ENCODE data around the gene TNIP2.
"Not testable (repeated sequence)": the region's sequence is repeated elsewhere in the genome, so short reads cannot be mapped to it uniquely, and the experiment has no call there.

Gene TNIP2

GRCh38 chr4:2793586-2794485 lies 37.7 kb upstream of the TNIP2 start:
- peak; percentile 57 for DNase-seq

GRCh38 chr4:2792711-2793585 lies 36.8 kb upstream of the TNIP2 start, which contains the start of gene SH3BP2:
Gene SH3BP2 (plus strand): TSS chr4:2793085. CDS start chr4:2820618, 27,533 bp downstream.
- DNase-seq: peak; percentile 86

- DNase-seq: no peak
Measured at GRCh38 chr4:2792396-2792710, 36.2 kb upstream of the TNIP2 start.

DNA sequence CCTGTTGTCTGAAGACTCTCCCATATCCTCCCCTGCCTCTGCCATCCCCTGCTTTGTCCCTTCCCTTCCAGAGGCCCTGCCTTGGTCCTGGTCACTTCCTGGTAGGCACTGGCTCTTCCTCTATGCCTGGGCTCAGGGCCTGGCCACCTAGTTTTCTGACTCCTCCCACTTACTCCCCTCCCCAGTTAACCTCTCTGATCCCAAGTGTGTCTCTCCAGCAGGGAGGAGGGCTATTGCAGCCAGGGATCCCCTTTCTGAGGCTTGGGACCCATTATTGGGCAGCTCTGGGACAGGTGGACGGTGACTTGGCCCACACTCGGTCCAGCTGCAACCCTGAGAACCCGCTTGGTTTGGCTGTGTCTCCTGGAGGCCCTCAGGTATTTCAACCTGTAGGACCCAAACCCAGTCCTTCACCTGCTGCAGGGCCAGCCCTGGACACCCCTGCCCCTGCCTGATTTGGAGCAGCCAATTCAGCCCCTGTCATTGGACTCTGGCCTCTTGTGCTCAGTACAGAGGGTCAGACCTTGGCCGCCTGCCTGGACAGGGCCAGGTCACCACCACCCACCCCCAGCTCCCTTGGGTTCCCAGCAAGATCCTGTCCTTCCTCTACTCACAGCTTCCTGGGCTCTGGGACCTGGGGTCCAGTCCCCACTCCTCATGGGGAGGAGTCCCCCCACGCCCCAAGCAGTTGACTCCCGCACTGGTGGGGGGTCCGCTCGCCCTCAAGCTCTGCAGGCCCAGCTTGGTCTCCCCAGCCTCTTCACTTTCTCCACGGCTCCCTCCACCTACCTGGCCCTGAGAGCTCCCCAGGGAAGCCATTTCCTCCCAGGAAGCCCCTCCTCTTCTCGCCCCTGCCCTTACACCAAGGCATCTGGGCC lies 35.6 kb upstream of the TNIP2 start:
- peak; percentile 30 for DNase-seq

DNA sequence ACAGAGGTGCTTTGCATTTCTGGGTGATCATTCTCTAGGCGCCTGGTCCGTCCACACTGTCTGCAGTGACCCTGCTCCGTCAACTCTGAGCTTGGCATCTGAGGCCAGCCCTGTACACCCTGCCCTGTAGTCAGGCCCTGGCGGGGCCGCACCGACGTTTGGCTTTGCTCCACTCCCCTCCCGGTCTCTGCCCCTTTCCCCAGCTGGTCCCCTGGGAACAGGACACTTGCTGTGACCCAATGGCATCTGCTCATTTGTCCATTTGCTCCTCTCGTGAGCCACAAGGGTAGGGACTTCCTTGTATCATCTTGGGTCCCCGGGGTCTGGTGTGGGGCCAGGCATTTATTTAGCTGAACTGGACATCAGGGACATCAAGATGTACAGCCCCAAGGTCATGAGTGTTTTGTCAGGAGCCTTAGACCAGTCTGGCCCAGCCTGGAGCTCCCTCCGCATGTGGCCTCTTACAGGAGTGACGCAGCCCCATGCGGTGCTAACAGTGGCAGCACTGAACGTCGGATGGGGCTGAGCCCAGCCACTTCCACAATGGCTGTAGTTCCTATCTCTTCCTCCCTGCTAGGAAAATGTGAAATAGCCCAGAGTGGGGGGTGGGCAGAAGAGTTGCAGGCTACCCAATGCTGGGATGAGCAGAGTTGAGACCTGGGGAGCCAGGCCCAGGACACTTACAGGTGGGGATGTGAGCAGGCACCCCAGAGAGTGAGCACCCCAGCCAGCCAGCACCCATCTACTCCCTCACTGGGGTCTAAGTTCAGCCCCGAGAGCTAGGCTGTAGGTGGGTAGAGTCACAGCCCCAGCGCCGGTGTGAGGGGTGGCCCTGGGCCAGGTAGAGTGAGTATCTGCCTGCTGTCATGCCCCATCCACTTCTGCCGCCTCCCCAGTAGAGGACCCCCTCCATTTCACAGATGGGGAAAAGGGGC lies 34.7 kb upstream of the TNIP2 start:
- DNase-seq: peak; percentile 32

DNA sequence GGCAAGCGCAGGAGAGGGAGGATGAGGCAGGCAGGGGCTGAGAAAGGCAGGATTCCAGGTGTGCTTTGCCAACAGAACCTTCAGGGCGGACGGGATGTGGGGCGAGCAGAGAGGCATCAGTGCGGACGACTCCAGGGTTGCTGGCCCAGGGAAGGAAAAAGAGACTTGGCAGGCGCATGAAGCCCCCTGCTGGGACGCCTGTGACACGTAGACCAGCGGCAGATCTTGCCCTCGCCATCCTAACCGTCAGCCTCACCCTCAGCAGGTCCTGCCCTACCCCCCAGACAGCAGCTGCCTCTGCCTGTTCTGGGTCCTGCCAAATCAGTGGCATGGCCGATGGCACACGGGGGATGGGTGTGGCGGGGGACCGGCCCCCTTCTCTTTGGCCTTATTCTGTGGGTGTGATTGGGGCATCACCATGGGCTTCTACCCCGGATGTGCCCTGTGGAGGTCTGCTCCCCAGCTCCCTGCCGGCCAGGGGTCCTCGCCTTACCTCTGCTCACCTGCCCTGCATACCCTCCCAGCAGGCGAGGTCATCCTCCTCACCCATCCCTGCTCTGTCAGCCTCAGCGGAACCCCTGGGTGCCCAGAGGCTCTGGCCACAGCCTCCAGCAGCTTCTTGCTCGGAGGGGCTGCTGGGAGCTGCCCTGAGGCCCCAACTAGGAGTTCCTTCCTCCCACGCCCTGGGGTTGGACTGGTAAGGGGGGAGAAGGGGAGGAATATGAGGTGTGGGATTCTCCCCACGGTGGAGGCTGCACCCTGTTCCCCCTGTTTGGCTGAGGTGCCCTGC lies 33.9 kb upstream of the TNIP2 start:
- DNase-seq: peak; percentile 31

- peak; percentile 18 for DNase-seq
Measured at GRCh38 chr4:2789351-2789750, 33.2 kb upstream of the TNIP2 start.

- DNase-seq: peak; percentile 76
Measured at GRCh38 chr4:2788532-2789103, 32.5 kb upstream of the TNIP2 start.

DNA sequence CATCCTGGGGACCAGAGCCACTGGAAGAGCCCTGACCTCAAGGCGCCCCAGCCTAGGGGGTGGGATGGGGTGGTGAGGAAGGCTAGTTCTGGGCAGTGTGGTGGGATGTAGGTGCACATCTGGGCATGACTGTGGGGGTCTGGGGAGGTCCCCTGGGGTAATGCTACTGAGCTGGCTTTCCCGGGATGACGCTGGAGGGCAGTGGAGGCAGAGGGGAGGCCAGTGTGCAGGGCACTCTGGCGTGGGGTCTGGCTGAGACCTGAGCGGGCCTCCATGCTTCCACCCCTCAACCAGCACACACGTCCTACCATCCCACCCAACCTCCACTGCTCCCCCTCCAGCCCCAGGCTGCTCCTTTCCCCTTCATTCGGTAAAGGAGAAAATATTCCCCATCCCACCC lies 32.0 kb upstream of the TNIP2 start:
- peak; percentile 30 for DNase-seq

GRCh38 chr4:2787230-2788100 lies 31.3 kb upstream of the TNIP2 start:
- DNase-seq: peak; percentile 40

DNA sequence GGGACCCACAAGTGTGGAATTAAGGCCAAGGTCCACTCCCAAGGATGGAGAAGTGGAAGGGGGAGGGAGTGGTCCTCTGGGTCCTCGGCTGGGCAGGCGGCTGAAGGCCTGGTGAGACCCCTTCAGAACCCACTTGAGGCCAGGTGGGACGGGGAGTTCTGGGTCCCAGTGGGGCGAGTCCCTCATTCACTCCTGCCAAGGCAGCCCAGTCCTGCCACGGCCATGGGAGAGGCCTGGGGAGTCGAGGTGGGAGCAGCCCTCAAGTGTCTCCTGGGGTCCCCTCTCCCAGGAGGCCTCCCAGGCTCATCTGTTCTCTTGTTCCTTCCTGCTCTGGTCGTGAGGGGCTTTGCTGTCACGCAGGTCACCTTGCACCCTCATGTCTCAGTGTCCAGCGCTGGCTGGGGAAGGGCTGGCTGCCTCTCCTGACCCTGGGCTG lies 30.7 kb upstream of the TNIP2 start:
- peak; percentile 32 for DNase-seq

- peak; percentile 34 for DNase-seq
Measured at GRCh38 chr4:2786152-2786671, 30.1 kb upstream of the TNIP2 start.

DNA sequence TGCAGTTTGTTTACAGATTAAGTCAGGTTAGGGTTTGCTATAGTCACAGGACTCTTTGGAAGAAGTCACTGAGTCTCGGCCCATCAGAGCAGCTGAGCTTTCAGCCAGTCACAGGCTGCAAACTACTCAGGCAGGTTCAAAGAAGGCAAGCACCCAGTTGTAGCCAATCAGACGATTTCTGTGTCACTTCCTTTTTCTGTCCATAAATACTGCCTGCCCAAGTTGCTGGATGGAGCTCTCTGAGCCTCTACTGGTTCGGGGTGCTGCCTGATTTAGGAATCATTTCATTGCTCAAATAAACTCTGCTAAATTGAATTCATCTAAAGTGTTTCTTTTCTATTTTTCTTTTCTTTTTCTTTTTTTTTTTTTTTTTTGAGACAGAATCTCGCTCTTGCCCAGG lies 29.5 kb upstream of the TNIP2 start:
- peak; percentile 4 for DNase-seq

DNA sequence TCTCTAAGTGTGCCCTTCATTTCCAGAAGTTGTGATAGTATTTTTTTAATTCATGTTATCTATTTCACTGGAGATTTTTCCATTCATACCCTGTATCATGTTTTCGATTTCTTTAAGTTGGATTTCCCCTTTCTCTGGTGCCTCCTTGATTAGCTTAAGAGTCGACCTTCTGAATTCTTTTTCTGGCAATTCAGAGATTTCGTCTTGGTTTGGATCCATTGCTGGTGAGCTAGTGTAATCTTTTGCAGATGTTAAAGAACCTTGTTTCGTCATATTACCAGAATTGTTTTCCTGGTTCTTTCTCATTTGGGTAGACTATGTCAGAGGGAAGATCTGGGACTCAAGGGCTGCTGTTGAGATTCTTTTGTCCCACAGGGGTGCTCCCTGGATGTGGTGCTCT lies 27.7 kb upstream of the TNIP2 start:
- DNase-seq: peak; percentile 3

DNA sequence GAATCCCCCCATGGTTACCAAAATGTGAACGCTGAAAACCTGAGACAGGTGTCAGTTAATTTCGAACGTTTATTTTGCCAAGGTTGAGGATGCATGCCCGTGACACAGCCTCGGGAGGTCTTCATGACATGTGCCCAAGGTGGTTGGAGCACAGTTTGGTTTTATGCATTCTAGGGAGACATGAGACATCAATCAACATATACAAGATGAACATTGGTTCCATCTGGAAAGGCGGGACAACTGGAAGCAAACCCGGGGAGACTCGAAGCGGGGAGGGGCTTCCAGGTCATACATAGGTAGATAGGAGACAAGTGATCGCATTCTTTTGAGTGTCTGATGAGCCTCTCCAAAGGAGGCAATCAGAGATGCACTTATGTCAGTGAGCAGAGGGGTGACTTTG lies 25.8 kb upstream of the TNIP2 start:
- DNase-seq: peak; percentile 5

- DNase-seq: not testable (repeated sequence)
Measured at GRCh38 chr4:2780643-2781042, 24.5 kb upstream of the TNIP2 start.

DNA sequence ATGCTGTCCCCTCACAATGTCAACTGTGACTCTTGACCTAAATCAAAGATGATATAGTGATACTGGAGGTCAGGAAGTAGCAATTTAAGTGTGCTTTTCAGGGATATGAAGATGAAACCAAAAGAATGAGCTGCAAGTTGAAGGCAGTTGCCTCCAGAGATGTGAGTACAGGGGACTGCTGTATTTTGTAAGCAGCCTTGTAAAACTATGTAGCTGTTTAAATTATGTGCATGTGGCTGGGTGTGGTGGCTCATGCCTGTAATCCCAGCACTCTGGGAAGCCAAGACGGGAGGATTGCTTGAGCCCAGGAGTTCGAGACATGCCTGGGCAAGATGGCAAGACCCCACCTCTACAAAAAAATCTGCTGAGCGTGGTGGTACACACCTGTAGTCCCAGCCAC lies 15.1 kb upstream of the TNIP2 start:
- peak; percentile 13 for DNase-seq

GRCh38 chr4:2768921-2769336 lies 12.8 kb upstream of the TNIP2 start:
- DNase-seq: peak; percentile 10

DNA sequence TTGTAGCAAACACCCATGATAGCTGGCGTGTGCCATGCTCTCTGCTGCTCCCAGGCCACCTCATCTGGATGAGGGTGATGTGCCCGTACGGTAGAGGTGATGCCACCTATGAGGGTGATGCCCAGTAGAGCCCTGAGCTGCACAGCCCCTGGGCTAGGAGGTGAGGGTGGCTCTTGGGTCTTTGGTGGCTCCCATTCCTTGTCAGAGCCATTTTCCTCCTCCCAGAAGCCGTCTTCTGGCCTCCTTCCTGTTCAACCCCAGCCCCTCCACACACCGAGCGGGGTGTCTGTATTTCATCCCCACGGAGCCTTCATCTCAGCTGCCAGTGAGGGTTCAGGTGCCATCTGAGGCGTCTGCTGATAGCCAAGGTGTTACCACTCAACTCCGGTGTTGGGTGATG lies 12.0 kb upstream of the TNIP2 start:
- no peak for DNase-seq
